ENCODE measurements around the gene NELL2. TPM values are rescaled to one million over a fixed set of nuclear protein-coding genes. Genes with fewer than 3 reads are reported as not detected.

The NELL2 gene
- total RNA-seq, 1 donor from 2014 or later: 2,116 TPM

GRCh38 chr12:44637875-44638274 lies 238.2 kb downstream of the NELL2 start:
- DNase-seq (ENCODE audit: low spot score in 2 of 2) (no peak), FAIRE-seq (no peak)

- FAIRE-seq: no peak
Measured at GRCh38 chr12:44628180-44628579, 247.9 kb downstream of the NELL2 start.

DNA sequence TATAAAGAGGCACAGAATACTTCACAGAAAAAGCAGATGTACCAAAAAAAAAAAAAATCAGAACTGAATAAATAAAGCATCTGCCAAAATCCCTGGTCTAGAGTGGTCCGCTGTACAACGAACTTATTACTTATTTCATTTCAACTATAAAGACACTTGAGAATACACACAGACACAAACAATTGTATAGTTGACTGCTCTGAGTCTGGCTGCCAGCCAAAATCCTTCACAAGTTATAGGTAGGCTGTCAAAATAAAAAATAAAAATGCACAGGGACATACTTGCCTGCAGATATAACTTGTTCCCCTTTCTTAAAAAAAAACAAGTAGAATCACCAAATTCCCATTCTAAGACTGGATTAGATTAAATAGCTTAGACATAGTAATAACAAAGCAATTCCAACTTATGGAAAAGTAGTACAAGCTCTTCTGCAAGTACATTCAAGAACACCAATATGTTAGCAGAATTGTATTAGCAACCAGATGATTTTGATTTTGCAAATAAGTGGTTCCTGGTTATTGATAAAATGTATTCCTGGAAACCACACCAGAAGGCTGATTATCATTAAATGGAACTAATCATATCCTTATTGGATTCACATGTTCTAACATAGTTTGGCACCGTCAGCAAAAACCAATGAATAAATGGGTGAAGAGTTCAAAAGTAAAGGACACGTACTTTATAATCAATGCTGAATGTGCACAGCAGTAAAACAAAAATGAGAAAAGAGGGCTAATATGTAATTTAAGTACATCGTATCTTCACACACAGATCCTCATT lies 248.5 kb downstream of the NELL2 start:
- FAIRE-seq (no peak), DNase-seq (ENCODE audit: low spot score in 2 of 2) (no peak)

More at GRCh38 chr12:44628180-44628579, 247.9 kb downstream of the NELL2 start:
- DNase-seq (ENCODE audit: low spot score in 2 of 2): no peak

DNA sequence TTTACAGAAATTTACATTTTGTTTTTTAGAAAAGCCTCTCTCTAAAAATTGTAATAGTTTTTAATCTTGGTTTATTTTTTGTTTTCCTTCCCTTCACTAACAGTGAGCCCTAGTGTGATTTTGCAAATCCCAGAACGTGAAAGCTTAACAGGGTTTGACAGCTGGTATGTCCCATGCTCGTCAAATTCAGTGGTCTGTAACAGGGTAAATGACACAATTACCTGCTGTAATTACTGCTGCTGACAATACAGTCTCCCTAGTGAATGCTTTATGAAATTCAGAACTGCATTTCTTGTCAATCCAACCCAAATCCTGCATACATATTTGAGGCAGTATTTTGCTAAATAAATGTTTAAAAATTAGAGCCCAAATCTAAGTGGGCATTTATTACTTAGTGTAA lies 249.2 kb downstream of the NELL2 start:
- FAIRE-seq (no peak), DNase-seq (ENCODE audit: low spot score in 2 of 2) (no peak)

- FAIRE-seq: no peak
- no peak for DNase-seq (ENCODE audit: low spot score in 2 of 2)
Measured at GRCh38 chr12:44618946-44619345, 257.2 kb downstream of the NELL2 start.

DNA sequence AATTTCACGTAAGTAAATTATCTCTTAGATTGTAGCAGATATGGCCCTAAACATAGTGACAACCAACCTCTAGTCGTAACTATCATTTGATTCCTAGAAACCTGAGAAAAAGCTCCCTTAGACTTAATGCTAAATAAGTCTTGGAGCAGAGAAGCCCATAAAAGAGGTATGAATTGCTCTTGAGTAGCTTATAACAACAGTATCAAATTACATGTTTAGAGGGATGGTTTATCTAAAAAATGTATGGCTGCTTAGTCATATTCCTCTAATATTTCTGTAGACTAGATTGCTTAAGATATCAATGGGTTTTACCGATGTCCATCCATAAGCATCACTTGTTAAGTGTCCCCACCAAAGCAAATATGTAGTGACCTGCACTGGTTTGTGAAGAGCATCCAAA lies 259.7 kb downstream of the NELL2 start:
- FAIRE-seq (no peak), DNase-seq (ENCODE audit: low spot score in 2 of 2) (no peak)

DNA sequence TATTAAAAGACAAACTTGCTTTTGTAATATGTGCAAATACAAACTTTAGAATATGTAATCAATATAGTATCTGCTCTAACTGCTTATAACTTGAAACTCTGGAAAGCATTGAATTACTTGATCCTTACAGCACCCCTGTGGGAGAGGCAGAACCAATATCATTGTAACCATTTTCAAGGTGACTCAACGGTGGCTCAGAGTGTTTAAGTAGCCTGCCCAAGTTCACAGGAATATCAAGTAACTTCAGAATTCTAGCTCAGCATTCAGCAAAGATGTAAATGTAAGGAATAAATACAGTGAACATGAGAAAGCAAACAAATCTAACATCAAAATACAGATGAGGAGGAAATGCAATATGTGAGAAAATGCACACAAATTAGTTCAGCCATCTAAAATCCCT lies 264.6 kb downstream of the NELL2 start:
- FAIRE-seq (no peak), DNase-seq (ENCODE audit: low spot score in 2 of 2) (no peak)

DNA sequence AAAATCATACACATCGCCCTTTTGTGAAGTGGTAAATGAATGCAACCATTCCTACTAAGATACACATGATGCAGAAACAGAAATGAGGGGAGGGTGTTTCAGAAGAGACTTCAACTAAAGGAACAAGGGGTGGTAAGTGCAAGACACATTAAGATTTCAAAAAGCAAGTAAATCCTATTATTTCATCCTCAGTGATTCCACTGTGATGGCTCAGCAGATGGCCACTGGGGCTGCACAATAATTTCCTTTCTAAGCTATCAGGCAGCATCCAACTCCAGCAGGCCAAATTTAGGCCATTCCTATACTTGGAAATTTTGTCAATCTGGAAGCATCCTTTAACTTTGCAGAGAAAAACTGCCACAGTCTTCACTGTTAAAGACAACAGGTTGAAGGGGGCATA lies 272.4 kb downstream of the NELL2 start:
- DNase-seq (ENCODE audit: low spot score in 2 of 2) (no peak), FAIRE-seq (no peak)

DNA sequence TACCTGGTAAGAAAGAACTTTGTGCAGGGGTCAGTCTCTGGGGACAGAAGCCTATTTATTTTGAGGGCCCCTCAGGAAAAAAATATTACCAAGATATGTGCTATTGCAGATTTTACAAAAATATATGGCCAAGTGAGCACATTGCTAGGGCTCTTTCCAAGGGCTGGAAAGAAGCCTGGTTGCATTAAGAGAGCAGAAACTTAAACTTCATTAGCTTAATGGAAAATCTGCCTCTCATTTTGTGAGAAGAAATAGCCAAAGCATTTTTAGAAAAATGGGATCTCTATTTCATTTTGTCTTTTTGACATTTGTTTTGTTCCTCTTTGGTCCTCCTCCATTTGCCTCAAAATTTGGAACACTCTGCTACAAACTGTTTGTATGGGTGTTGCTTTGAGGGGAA lies 283.5 kb downstream of the NELL2 start:
- DNase-seq (ENCODE audit: low spot score in 2 of 2) (no peak), FAIRE-seq (no peak)

DNA sequence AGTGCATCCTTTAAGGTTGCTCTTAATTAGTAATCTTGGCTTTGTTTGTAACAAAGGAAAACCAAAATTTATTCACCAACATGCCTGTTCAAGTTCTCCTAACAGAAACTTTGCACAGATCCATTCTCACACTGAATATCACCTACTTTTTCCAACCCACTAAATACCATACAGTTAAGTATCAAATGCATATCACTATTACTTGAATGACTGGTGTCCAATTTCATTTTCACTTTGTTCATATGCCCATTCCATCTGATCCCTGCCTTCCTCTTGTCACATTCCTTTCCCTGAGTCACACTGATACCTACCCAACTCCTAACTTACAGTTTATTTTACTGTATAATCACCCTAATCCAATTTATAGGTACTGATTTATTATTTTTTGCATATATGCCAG lies 286.4 kb downstream of the NELL2 start:
- DNase-seq (ENCODE audit: low spot score in 2 of 2) (no peak), FAIRE-seq (no peak)

DNA sequence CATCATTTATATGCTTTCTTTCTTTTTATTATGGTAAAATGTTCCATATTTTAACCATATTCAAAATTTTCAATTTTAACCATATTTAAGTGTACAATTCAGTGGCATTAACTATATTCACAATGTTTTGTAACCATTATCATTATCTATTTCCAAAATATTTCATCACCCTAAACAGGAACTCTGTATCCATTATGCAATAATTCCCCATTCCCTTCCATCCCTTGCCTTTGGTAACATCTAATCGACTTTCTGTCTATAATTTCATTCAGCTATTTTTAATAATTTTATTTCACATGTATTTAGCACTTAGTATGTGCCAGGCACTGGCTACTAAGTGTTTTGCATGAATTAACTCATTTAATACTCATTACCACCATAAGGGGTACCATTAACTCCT lies 287.5 kb downstream of the NELL2 start:
- DNase-seq (ENCODE audit: low spot score in 2 of 2) (no peak), FAIRE-seq (no peak)

DNA sequence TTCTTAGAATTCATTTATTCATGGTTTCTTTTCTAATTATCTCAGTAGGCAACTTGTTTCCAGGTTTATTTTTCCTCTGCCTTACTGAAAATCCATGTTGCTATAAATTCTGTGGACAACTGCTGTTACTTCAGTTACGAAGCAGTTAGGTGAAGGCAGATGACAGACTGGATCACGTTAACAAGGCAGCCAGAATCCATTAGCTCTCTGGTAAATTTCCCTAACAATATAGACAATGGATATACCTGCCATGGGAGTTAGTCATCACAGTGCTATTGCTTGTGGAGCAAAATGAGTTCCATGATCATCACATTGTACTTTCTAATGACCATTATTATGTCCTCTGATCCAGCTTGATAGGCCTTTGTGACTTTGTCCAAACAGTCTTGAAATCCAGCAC lies 291.5 kb downstream of the NELL2 start:
- DNase-seq (ENCODE audit: low spot score in 2 of 2) (no peak), FAIRE-seq (no peak)

GRCh38 chr12:44582521-44582920 lies 293.6 kb downstream of the NELL2 start:
- FAIRE-seq: no peak
- DNase-seq (ENCODE audit: low spot score in 2 of 2): no peak

GRCh38 chr12:44581642-44582242 lies 294.4 kb downstream of the NELL2 start:
- no peak for FAIRE-seq
- DNase-seq (ENCODE audit: low spot score in 2 of 2): no peak

GRCh38 chr12:44574586-44574985 lies 301.5 kb downstream of the NELL2 start:
- DNase-seq (ENCODE audit: low spot score in 2 of 2): no peak
- no peak for FAIRE-seq

DNA sequence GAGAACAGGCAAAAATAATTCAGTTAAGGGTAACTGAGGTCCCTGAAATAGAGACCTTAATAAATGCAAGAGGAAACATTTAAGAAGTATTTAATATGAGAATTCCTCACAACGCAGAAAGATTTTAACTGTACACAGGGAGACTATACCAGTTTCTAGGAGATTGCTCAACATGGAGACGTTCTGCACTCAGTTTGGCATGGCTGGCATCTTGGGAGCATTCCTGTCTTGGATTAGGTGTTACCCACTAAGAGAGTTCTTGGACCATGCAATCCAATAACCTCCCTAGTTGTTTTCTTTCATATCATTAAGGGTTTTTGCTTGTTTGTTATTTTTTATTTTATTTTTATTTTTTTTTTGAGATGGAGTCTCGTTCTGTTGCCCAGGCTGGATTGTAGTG lies 302.4 kb downstream of the NELL2 start:
- DNase-seq (ENCODE audit: low spot score in 2 of 2) (no peak), FAIRE-seq (no peak)

GRCh38 chr12:44571006-44571550 lies 305.0 kb downstream of the NELL2 start:
- no peak for DNase-seq (ENCODE audit: low spot score in 2 of 2)

DNA sequence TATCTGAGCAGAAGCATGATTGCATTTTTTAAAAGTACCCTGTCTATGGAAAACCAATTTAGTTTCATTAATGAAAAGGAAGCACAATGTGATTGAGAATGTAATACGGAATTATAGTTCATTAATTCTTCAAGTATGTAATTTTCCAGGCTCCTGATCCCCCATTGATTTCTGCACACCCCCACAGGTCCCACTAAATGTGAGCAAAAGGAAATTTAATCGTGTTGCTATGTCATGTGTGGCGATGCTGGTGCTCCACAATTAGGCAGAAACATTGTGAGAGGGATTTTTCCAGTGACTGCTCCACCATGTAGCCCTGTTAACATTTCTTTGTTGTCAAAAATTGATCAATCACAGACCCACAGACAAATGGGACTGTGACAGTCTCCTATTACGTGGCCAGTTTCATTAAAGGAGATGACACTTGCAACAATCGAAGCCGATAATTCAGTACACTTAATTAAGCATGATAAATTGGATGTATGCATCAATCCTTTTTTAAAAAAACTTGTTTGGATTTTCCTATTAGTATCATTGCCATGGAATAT lies 306.0 kb downstream of the NELL2 start:
- FAIRE-seq (no peak), DNase-seq (ENCODE audit: low spot score in 2 of 2) (no peak)

More at GRCh38 chr12:44571006-44571550, 305.0 kb downstream of the NELL2 start:
- no peak for FAIRE-seq

GRCh38 chr12:44565163-44565562 lies 311.0 kb downstream of the NELL2 start:
- FAIRE-seq (no peak), DNase-seq (ENCODE audit: low spot score in 2 of 2) (no peak)

DNA sequence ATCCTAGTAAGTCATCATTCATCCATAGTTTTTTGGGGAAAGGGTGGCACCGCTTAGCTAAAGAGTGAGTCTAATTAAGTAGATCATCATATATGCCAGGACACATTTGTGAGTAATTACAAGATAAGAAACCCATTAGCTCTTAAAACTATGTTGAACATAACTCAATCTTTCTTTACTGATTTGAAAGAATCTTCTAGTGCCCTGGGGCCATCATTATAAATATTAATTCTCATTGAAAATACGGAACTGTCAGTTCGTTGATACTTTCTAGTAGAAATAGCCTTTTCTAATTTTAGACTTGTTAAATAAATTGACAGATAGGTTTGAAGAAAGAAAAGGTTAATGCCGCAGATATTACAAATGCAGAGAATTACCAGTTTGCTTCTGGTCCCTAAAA lies 312.6 kb downstream of the NELL2 start:
- FAIRE-seq: no peak
- DNase-seq (ENCODE audit: low spot score in 2 of 2): no peak

DNA sequence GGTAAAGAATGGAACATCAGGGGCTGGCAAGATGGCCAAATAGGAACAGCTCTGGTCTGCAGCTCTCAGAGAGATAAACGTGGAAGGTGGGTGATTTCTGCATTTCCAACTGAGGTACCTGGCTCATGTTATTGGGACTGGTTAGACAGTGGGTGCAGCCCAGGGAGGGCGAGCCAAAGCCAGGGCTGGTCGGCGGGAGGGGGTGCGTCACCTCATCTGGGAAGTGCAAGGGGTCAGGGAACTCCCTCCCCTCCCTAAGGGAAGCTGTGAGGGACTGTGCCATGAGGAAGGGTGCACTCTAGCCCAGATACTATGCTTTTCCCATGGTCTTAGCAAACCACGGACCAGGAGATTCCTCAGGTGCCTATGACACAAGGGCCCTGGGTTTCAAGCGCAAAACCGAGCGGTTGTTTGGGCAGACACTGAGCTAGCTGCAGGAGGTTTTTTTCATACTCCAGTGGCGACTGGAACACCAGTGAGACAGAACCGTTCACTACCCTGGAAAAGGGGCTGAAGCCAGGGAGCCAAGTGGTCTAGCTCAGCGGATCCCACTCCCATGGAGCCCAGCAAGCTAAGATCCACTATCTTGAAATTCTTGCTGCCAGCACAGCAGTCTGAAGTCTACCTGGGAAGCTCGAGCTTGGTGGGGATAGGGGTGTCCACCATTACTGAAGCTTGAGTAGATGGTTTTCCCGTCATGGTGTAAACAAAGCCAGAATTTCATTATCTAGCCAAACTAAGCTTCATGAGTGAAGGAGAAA lies 317.6 kb downstream of the NELL2 start:
- DNase-seq (ENCODE audit: low spot score in 2 of 2): no peak
- no peak for FAIRE-seq

Measured in frontal cortex (tissue), 4 donors.